Spleen (tissue), 11 donors: ENCODE measurements around the gene EOLA2. TPM values are rescaled to one million over a fixed set of nuclear protein-coding genes. Genes with fewer than 3 reads are reported as not detected.

Source experiments
- DNase-seq: peaks from one replicate; pipeline ENCODE4 v3.0.0-alpha.2; 2020
- H3K27ac ChIP-seq, 8 donors: fragments of 200-600 bp; sonication (generic) in 7 of 8; 1 replicate in 4 of 8; 2 replicates in 4 of 8; pipeline versions ENCODE4 v1.5.0 to v1.8.0; 2016 to 2021; ENCODE audit warnings: inconsistent platforms in 4 of 8, mild to moderate bottlenecking in 4 of 8, moderate library complexity in 1 of 8
- H3K27me3 ChIP-seq, 7 donors: fragments of 200-600 bp; sonication (generic) in 6 of 7; replicated peaks in 1 of 7; 1 replicate in 4 of 7; 2 replicates in 3 of 7; pipeline versions ENCODE4 v1.5.0 to v1.8.0; 2016 to 2021; ENCODE audit warnings: inconsistent platforms in 3 of 7, mild to moderate bottlenecking in 1 of 7
- H3K36me3 ChIP-seq, 6 donors: fragments of 200-600 bp; sonication (generic) in 5 of 6; 1 replicate in 4 of 6; 2 replicates in 2 of 6; pipeline versions ENCODE4 v1.5.0 to v1.8.0; 2016 to 2021; ENCODE audit warnings: inconsistent platforms in 2 of 6
- H3K4me1 ChIP-seq, 6 donors: fragments of 200-600 bp; sonication (generic) in 5 of 6; 1 replicate in 3 of 6; 2 replicates in 3 of 6; pipeline versions ENCODE4 v1.5.0 to v1.8.0; 2016 to 2021; ENCODE audit warnings: inconsistent platforms in 3 of 6
- H3K4me3 ChIP-seq, 8 donors: fragments of 200-600 bp; sonication (generic) in 7 of 8; 1 replicate in 4 of 8; 2 replicates in 4 of 8; pipeline versions ENCODE4 v1.5.0 to v1.8.0; 2016 to 2021; ENCODE audit warnings: inconsistent platforms in 4 of 8, mild to moderate bottlenecking in 4 of 8, moderate library complexity in 2 of 8
- H3K9me3 ChIP-seq, 8 donors: fragments of 200-600 bp; sonication (generic) in 7 of 8; 1 replicate in 4 of 8; 2 replicates in 4 of 8; pipeline versions ENCODE4 v1.5.0 to v1.8.0; 2016 to 2021; ENCODE audit warnings: inconsistent platforms in 4 of 8
- CTCF ChIP-seq, 11 experiments: fragments of 200-600 bp in 7 of 11; fragments of 450-650 bp in 4 of 11; sonication (generic) in 4 of 11; IDR thresholded peaks in 8 of 11; conservative IDR thresholded peaks in 3 of 11; 1 replicate in 7 of 11; 2 replicates in 4 of 11; pipeline versions ENCODE4 v1.4.0 to v1.8.0; 2016 to 2021; ENCODE audit warnings: antibody characterized with exemption in 11 of 11, inconsistent platforms in 4 of 11, mild to moderate bottlenecking in 1 of 11
- POLR2A ChIP-seq, 3 donors: fragments of 450-650 bp; IDR thresholded peaks; one replicate each; pipeline ENCODE4 v1.5.1; 2017; ENCODE audit warnings: antibody characterized with exemption in 3 of 3, mild to moderate bottlenecking in 1 of 3
- POLR2AphosphoS5 ChIP-seq, 3 donors: sonication (generic); formaldehyde crosslinking; IDR thresholded peaks; one replicate each; pipeline ENCODE4 v1.5.1; 2017; ENCODE audit warnings: antibody characterized with exemption in 3 of 3
- WGBS, 5 donors: extraction: QIAGEN DNeasy Blood & Tissue Kit in 3 of 5; methylation state at CpG; one replicate each; pipeline versions ENCODE4 v1.1.5 to v1.1.7; 2013 to 2018; 5-methylcytosine and 5-hydroxymethylcytosine counted together
- intact Hi-C: fragments of 100-400 bp; cut with DNase I; formaldehyde crosslinking; loops from one replicate; pipeline ENCODE4 v1.15.0; 2023; ENCODE audit warnings: low total_unique reads
- polyA plus RNA-seq, 3 donors: library from polyadenylated mRNA; stranded (reverse); fragments of 200-250 nt; gene quantifications; one replicate each; pipeline ENCODE4 v1.2.1, GENCODE V29; 2013
- total RNA-seq, 7 donors: library from RNA; depleted of rRNA in 3 of 7; stranded (reverse); fragments of >200 nt in 3 of 7; fragmentation: NEBNext Ultra II Directional in 4 of 7; extraction: Animal tissue kit (Norgen Biotek cat#: 25700) in 4 of 7; gene quantifications; one replicate each; pipeline versions ENCODE4 v1.1.0 to v1.2.1, GENCODE V29; 2016 to 2021
- donor health status: healthy with polysubstance abuse.
- donor health status: DM: no; HTN: no; CAD: no; lungs with moderate emphysema.
- donor health status: DM: no; HTN: no; CAD: no.
- donor health status: Bipolar disorder and iron deficiency.
- donor health status: healthy.
- donor health status: DM: no; HTN: no; CAD: no.
- donor health status: DM: yes; HTN: yes; CAD: no.

Gene EOLA2
- total and polyA plus RNA-seq, 10 donors: 14.9 to 55.3 (median 34.9) TPM

DNA sequence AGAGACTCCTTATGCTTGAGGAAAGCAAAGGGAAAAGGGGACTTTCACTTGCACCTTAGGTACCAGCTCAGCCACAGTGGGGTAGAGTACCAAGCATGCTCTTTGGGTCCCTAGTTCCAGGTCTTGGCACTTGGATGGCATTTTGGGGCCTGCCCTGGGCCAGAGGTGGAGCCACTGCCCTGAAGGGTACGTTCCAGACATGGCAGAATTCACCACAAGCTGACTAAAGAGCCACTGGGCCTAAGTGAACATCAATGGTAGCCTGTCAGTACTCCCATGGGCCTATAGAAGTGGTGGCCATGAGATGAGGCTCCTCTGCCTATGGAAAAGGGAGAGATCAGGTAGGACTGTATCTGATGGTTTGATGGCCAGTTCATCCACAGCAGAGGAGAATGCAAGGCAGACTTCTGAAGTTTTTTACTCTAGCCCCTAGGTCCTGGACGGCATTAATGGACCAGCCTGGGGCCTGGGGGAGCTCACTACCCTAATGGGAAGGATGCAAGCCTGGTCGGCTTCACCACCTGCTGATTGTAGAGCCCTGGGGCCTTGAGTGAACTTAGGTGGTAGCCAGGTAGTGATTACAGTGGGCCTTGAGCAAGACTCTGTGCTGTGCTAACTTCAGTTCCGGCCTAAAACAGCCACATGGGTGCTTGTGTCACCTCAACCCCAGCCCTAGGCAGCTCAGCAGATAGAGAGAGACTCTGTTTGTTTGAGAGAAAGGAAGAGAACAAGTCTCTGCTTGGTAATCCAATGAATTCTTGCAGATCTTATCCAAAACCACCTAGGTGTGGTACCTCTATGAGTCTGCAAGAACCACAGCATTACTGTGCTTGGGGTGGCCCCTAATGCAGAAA is 28.7 kb downstream of the EOLA2 start:
- DNase-seq: no peak
- Histone ChIP-seq H3K27ac (no peak overlapping the region), H3K9me3 (peaks cover 0 to 20% (median 0%) of the 10 kb centered on the region in 8 donors), H3K4me3 (no peak overlapping the region), H3K36me3 (no peaks in the 10 kb centered on the region), H3K4me1 (no peaks in the 10 kb centered on the region), H3K27me3 (no peaks in the 10 kb centered on the region)
- 82 to 100% (median 96%) methylated on average over 2 to 4 of the region's 4 CpGs for WGBS, 5 donors
- no peak for TF ChIP-seq CTCF (IDR thresholded peaks at IDR 0.05 in 8 of 11, conservative IDR thresholded peaks at IDR 0.05 in 3 of 11)
- no peak for TF ChIP-seq POLR2A (IDR thresholded peaks at IDR 0.05)
- no peak for TF ChIP-seq POLR2AphosphoS5 (IDR thresholded peaks at IDR 0.05)
- intact Hi-C loops: no loop called here

DNA sequence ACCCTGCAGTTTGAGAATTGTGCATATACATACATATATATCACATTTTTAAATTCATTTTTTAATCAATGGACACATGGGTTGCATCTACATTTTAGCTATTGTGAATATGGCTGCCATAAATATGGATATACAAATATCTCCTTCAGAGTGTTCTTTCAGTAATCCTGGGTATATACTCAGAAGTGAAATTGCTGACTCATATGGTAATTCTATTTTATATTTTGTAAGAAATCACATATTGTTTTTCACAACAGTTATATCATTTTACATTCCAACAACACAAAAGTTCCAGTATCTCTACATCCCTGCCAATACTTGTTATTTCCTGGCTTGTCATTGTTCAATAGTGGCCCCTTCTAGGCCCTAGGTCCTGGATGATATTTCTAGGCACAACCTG is 29.6 kb downstream of the EOLA2 start:
- TF ChIP-seq POLR2A (IDR thresholded peaks at IDR 0.05) (no peak), CTCF (IDR thresholded peaks at IDR 0.05 in 8 of 11, conservative IDR thresholded peaks at IDR 0.05 in 3 of 11) (no peak), POLR2AphosphoS5 (IDR thresholded peaks at IDR 0.05) (no peak)
- Histone ChIP-seq H3K4me1 (no peaks in the 10 kb centered on the region), H3K27ac (no peak overlapping the region), H3K4me3 (no peak overlapping the region), H3K9me3 (peaks cover 0 to 12% (median 0%) of the 10 kb centered on the region in 8 donors), H3K36me3 (no peaks in the 10 kb centered on the region), H3K27me3 (no peaks in the 10 kb centered on the region)
- DNase-seq: no peak
- intact Hi-C loops: no loop called here

DNA sequence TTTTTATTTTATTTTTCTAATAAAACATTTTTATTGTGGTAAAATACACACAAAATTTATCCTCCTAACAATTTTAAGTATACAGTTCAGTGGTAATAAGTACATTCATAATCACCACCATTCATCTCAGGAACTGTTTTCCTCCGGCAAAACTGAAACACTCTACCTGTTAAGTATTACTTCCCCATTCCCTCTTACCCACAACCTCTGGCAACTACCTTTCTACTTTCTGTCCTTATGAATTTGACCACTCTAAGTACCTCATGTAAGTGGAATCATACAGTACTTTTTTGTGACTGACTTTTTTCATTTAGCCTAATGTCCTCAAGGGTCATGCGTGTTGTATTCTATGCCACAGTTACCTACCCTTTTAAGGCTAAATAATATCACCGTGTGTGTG is 30.0 kb downstream of the EOLA2 start:
- Histone ChIP-seq H3K36me3 (no peaks in the 10 kb centered on the region), H3K27ac (no peak overlapping the region), H3K27me3 (no peaks in the 10 kb centered on the region), H3K9me3 (peaks cover 0 to 8% (median 0%) of the 10 kb centered on the region in 8 donors), H3K4me3 (no peak overlapping the region), H3K4me1 (no peaks in the 10 kb centered on the region)
- intact Hi-C loops: no loop called here
- no peak for TF ChIP-seq CTCF (IDR thresholded peaks at IDR 0.05 in 8 of 11, conservative IDR thresholded peaks at IDR 0.05 in 3 of 11)
- no peak for TF ChIP-seq POLR2A (IDR thresholded peaks at IDR 0.05)
- no peak for TF ChIP-seq POLR2AphosphoS5 (IDR thresholded peaks at IDR 0.05)
- DNase-seq: no peak
- 79 to 95% (median 87%) methylated on average over 3 of the region's 3 CpGs for WGBS, 5 donors

- intact Hi-C loops: no loop called here
- WGBS, 5 donors: 16 to 50% (median 27%) methylated on average over 4 to 6 of the region's 6 CpGs
- Histone ChIP-seq H3K4me3 (peak overlapping the region in 1 of 8 donors; percentile 10), H3K9me3 (no peaks in the 10 kb centered on the region), H3K36me3 (no peaks in the 10 kb centered on the region), H3K27ac (peak overlapping the region in 2 of 8 donors; percentile 29 to 38), H3K27me3 (no peaks in the 10 kb centered on the region), H3K4me1 (no peaks in the 10 kb centered on the region)
- TF ChIP-seq CTCF (IDR thresholded peaks at IDR 0.05 in 8 of 11, conservative IDR thresholded peaks at IDR 0.05 in 3 of 11) (no peak), POLR2AphosphoS5 (IDR thresholded peaks at IDR 0.05) (no peak), POLR2A (IDR thresholded peaks at IDR 0.05) (no peak)
- no peak for DNase-seq
These were observed 34.2 kb downstream of the EOLA2 start for GRCh38 chrX:149903889-149904748.
